ENCODE results near the gene PFKP. TPM values are rescaled to one million over a fixed set of nuclear protein-coding genes. Genes with fewer than 3 reads are reported as not detected.

The PFKP gene
- total and polyA plus RNA-seq, 4 experiments from 2014 or later, result 62.4 to 83.6 (median 73.2) TPM

DNA sequence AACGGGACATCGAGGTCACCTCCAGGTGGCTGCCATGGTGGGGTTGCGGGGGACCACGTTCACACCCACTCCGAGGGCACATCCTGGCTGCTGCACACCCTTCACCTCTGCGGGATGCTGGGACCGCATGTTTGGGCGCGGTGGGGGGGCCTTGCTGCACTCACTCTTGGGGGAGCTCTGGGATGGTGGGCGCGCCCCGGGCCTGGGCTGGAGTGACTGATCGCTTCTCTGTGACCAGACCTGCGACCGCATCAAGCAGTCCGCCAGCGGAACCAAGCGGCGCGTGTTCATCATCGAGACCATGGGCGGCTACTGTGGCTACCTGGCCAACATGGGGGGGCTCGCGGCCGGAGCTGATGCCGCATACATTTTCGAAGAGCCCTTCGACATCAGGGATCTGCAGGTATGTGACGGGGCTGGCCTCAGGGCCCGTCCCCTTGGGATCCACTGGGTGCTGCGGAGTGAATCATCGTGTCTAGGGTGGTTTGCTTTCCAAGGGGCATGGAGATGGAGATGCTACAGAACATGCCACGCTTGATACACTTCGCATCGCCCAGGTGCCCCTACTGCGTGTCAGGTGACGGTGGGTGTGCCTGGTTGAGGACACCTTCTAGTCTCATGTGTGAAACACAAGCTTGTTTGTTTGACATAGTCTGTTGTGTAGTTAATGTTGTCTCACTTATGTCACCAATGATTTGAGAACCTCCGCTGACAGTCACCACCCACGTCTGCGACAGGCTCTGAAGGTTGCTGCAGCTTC is 62.4 kb downstream of the PFKP start:
- no peak for DNase-seq
- no peaks in the 10 kb centered on the region for H3K4me1 ChIP-seq (ENCODE audit: insufficient read depth, low read length)
- Mint-ChIP-seq H3K36me3 (peaks cover 53 to 77% of the 10 kb centered on the region in 2 donors), H3K9me3 (peaks cover 0 to 9% (median 0%) of the 10 kb centered on the region in 8 donors), H3K27me3 (no peaks in the 10 kb centered on the region), H3K4me1 (no peaks in the 10 kb centered on the region), H3K27ac (no peak overlapping the region), H3K4me3 (no peak overlapping the region)
- peaks cover 22% of the 10 kb centered on the region for H3K36me3 ChIP-seq (ENCODE audit: insufficient read depth, low read length)
- H3K27ac ChIP-seq (ENCODE audit: low read depth, low read length), result no peak overlapping the region
- intact Hi-C loops (cut with micrococcal nuclease), result no loop called here
- ChIA-PET POLR2A (ENCODE audit: partially characterized antibody) (no interaction called here), CTCF (ENCODE audit: partially characterized antibody) (no interaction called here)
- no peaks in the 10 kb centered on the region for H3K27me3 ChIP-seq (ENCODE audit: insufficient read depth, low read length)
- H3K4me3 ChIP-seq (ENCODE audit: low read length in 2 of 2), result no peak overlapping the region
- no peaks in the 10 kb centered on the region for H3K9me3 ChIP-seq (ENCODE audit: control insufficient read depth in 1 of 2, low read length in 2 of 2)

DNA sequence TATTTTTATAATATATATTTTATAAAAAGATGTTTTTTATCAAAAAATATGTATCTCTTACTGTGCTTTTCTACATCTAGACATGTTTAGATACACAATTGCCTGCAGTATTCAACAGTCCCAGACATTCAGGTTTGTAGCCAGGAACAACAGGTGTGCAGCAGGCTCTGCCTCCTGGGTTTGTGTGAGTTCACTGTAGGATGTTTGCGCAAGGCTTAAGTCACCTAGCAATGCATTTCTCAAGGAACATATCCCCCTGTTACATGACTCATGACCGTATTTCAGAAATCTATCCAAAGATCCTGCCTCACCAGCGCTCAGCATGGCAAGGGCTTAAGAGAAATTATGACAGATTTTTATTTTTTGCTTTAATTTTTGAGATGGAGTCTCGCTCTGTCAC is 63.8 kb downstream of the PFKP start:
- DNase-seq, result no peak
- CTCF ChIA-PET (ENCODE audit: partially characterized antibody), result no interaction called here
- no peak overlapping the region for H3K4me3 ChIP-seq (ENCODE audit: low read length in 2 of 2)
- H3K36me3 ChIP-seq (ENCODE audit: insufficient read depth, low read length), result peaks cover 29% of the 10 kb centered on the region
- H3K27me3 ChIP-seq (ENCODE audit: insufficient read depth, low read length), result no peaks in the 10 kb centered on the region
- no peaks in the 10 kb centered on the region for H3K9me3 ChIP-seq (ENCODE audit: control insufficient read depth in 1 of 2, low read length in 2 of 2)
- POLR2A ChIA-PET (ENCODE audit: partially characterized antibody), result no interaction called here
- H3K27ac ChIP-seq (ENCODE audit: low read depth, low read length), result no peak overlapping the region
- Mint-ChIP-seq H3K4me1 (no peaks in the 10 kb centered on the region), H3K4me3 (no peak overlapping the region), H3K9me3 (peaks cover 0 to 7% (median 0%) of the 10 kb centered on the region in 8 donors), H3K36me3 (peaks cover 53 to 79% of the 10 kb centered on the region in 2 donors), H3K27ac (peak overlapping the region in 1 of 7 donors; percentile 60), H3K27me3 (no peaks in the 10 kb centered on the region)
- no peaks in the 10 kb centered on the region for H3K4me1 ChIP-seq (ENCODE audit: insufficient read depth, low read length)
- intact Hi-C loops (cut with micrococcal nuclease), result no loop called here

DNA sequence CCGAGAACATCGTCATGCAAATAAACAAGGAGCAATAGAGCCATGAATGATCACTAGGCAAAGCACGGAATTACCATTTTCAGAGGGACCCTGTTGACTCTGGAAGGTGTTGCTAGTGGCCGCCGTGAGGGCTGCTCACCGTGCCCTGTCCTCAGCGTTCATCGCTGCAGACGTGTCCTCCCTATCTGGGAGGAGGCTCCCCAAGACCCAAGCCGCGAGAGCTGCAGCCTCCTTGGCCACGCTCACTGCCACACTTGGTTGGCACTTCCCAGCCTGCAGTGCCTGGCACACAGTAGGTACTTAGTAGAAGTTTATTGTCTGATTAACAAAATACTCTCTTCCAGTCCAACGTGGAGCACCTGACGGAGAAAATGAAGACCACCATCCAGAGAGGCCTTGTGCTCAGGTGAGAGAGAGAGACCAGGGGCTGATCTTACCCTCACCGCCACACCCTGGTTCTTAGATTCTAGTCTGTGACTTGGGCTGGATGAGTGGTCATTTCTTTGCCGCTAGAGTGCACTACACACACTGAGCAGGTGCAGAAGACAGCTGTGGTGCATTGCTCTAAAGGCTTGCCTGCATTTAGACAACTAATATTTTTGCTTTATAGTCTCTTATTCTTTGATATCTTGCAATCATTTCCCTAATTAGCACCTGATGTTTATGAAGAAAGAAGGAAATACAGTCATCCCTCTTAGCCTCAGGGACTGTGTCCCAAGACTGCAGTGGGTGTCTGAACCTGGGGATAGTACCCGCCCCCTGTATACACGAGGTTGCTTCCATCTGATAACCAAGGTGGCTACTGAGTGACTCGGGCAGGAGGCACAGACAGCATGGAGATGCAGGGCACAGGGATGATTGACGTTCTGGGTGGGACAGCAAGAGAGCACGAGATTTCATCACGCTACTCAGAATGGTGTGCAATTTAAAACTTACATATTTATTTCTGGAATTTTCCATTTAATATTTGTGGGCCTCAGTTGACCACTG is 65.0 kb downstream of the PFKP start:
- Histone ChIP-seq H3K4me1 (ENCODE audit: insufficient read depth, low read length) (no peaks in the 10 kb centered on the region), H3K4me3 (ENCODE audit: low read length in 2 of 2) (no peak overlapping the region), H3K27me3 (ENCODE audit: insufficient read depth, low read length) (no peaks in the 10 kb centered on the region), H3K9me3 (ENCODE audit: control insufficient read depth in 1 of 2, low read length in 2 of 2) (no peaks in the 10 kb centered on the region), H3K36me3 (ENCODE audit: insufficient read depth, low read length) (peaks cover 40% of the 10 kb centered on the region), H3K27ac (ENCODE audit: low read depth, low read length) (no peak overlapping the region)
- DNase-seq, result no peak
- no peaks in the 10 kb centered on the region for H3K4me1 Mint-ChIP-seq
- H3K36me3 Mint-ChIP-seq, result peaks cover 60 to 82% of the 10 kb centered on the region in 2 donors
- ChIA-PET CTCF (ENCODE audit: partially characterized antibody) (no interaction called here), POLR2A (ENCODE audit: partially characterized antibody) (no interaction called here)
- no peaks in the 10 kb centered on the region for H3K27me3 Mint-ChIP-seq
- intact Hi-C loops (cut with micrococcal nuclease), result no loop called here
- H3K27ac Mint-ChIP-seq, result peak overlapping the region in 2 of 7 donors; percentile 42 to 46
- H3K4me3 Mint-ChIP-seq, result no peak overlapping the region
- H3K9me3 Mint-ChIP-seq, result peaks cover 0 to 7% (median 0%) of the 10 kb centered on the region in 8 donors

DNA sequence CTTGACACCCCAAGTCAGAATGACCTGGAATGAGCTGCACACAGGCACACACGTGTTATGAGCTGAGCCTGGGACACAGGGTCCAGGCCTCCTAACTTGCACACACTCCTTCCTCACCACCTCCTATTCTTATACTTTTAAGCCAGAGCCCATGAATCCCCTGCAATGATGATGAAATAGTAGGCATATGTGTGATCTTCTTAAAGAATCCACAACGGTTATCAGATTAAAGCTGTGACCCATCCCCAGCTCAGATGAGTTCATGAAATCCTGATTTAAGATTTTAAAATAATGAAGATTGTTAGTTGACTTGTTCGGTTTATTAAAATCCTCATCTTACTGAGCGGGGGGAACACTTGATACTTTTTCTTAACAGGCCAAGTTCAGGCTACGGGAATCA is 66.6 kb downstream of the PFKP start:
- POLR2A ChIA-PET (ENCODE audit: partially characterized antibody), result no interaction called here
- CTCF ChIA-PET (ENCODE audit: partially characterized antibody), result interaction anchor here (1.0 kb wide), 1 partner anchor 59 kb away, joined by 3 read pairs; no protein-coding TSS in a partner anchor
- H3K27ac ChIP-seq (ENCODE audit: low read depth, low read length), result no peak overlapping the region
- no peak for DNase-seq
- Mint-ChIP-seq H3K4me1 (no peaks in the 10 kb centered on the region), H3K27ac (peak overlapping the region in 4 of 7 donors; percentile 32 to 56 (median 45)), H3K27me3 (no peaks in the 10 kb centered on the region), H3K4me3 (no peak overlapping the region), H3K9me3 (no peaks in the 10 kb centered on the region), H3K36me3 (peaks cover 64 to 86% of the 10 kb centered on the region in 2 donors)
- H3K4me3 ChIP-seq (ENCODE audit: low read length in 2 of 2), result no peak overlapping the region
- no peaks in the 10 kb centered on the region for H3K9me3 ChIP-seq (ENCODE audit: control insufficient read depth in 1 of 2, low read length in 2 of 2)
- H3K4me1 ChIP-seq (ENCODE audit: insufficient read depth, low read length), result no peaks in the 10 kb centered on the region
- H3K36me3 ChIP-seq (ENCODE audit: insufficient read depth, low read length), result peaks cover 56% of the 10 kb centered on the region
- intact Hi-C loops (cut with micrococcal nuclease), result no loop called here
- no peaks in the 10 kb centered on the region for H3K27me3 ChIP-seq (ENCODE audit: insufficient read depth, low read length)

DNA sequence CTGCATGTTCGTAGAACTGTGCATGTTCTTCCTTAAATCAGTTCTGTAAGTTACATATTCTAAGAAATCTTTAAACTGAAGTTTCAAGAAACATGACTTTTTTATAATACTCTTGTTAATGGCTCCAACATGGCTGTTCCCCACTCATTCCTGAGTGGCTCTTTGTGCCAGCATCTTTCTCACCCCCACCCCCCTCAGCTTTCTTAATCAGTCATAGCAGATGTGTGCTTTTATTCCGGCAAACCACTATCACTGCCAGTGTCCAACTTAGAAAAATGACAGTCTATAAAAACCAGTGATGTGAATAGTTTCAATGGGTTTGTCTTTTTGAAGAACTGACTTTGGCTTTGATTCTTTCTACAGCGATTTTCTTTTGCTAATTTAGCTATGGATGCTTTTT is 67.7 kb downstream of the PFKP start:
- ChIA-PET POLR2A (ENCODE audit: partially characterized antibody) (no interaction called here), CTCF (ENCODE audit: partially characterized antibody) (interaction anchor here (1.0 kb wide), 1 partner anchor 9 kb away, joined by 3 read pairs; no protein-coding TSS in a partner anchor)
- Histone ChIP-seq H3K4me3 (ENCODE audit: low read length in 2 of 2) (no peak overlapping the region), H3K36me3 (ENCODE audit: insufficient read depth, low read length) (peaks cover 62% of the 10 kb centered on the region), H3K27me3 (ENCODE audit: insufficient read depth, low read length) (no peaks in the 10 kb centered on the region), H3K9me3 (ENCODE audit: control insufficient read depth in 1 of 2, low read length in 2 of 2) (no peaks in the 10 kb centered on the region), H3K4me1 (ENCODE audit: insufficient read depth, low read length) (no peaks in the 10 kb centered on the region), H3K27ac (ENCODE audit: low read depth, low read length) (no peak overlapping the region)
- Mint-ChIP-seq H3K27ac (peak overlapping the region in 3 of 7 donors; percentile 15 to 63 (median 29)), H3K36me3 (peaks cover 66 to 86% of the 10 kb centered on the region in 2 donors), H3K4me3 (no peak overlapping the region), H3K27me3 (no peaks in the 10 kb centered on the region), H3K4me1 (no peaks in the 10 kb centered on the region), H3K9me3 (no peaks in the 10 kb centered on the region)
- no peak for DNase-seq
- intact Hi-C loops (cut with micrococcal nuclease), result no loop called here

DNA sequence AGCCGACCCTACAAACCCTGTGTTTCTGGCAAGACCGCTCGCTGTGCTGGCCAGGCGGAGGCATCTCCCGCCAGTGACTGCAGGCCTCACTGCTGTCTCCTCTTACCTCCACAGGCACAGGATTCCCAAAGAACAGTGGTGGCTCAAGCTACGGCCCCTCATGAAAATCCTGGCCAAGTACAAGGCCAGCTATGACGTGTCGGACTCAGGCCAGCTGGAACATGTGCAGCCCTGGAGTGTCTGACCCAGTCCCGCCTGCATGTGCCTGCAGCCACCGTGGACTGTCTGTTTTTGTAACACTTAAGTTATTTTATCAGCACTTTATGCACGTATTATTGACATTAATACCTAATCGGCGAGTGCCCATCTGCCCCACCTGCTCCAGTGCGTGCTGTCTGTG is 69.0 kb downstream of the PFKP start:
- intact Hi-C loops (cut with micrococcal nuclease), result no loop called here
- Mint-ChIP-seq H3K4me1 (no peaks in the 10 kb centered on the region), H3K27me3 (no peaks in the 10 kb centered on the region), H3K4me3 (no peak overlapping the region), H3K9me3 (no peaks in the 10 kb centered on the region), H3K27ac (peak overlapping the region in 3 of 7 donors; percentile 8 to 64 (median 22)), H3K36me3 (peaks cover 67 to 92% of the 10 kb centered on the region in 2 donors)
- no peaks in the 10 kb centered on the region for H3K4me1 ChIP-seq (ENCODE audit: insufficient read depth, low read length)
- POLR2A ChIA-PET (ENCODE audit: partially characterized antibody), result no interaction called here
- CTCF ChIA-PET (ENCODE audit: partially characterized antibody), result no interaction called here
- DNase-seq, result no peak
- H3K27me3 ChIP-seq (ENCODE audit: insufficient read depth, low read length), result no peaks in the 10 kb centered on the region
- no peak overlapping the region for H3K4me3 ChIP-seq (ENCODE audit: low read length in 2 of 2)
- no peaks in the 10 kb centered on the region for H3K9me3 ChIP-seq (ENCODE audit: control insufficient read depth in 1 of 2, low read length in 2 of 2)
- no peak overlapping the region for H3K27ac ChIP-seq (ENCODE audit: low read depth, low read length)
- peaks cover 70% of the 10 kb centered on the region for H3K36me3 ChIP-seq (ENCODE audit: insufficient read depth, low read length)

Measured in CD4-positive, alpha-beta memory T cell (primary cell).